Measurements from ENCODE around the gene HEPACAM. TPM values are rescaled to one million over a fixed set of nuclear protein-coding genes. Genes with fewer than 3 reads are reported as not detected.

Gene HEPACAM
- total RNA-seq, 6 donors from 2014 or later = 0.14 TPM; not detected in 5

- H3K27ac ChIP-seq = peak overlapping the region; percentile 28 to 89 (median 68)
- ATAC-seq (ENCODE audit: low FRiP score in 2 of 2) (no peak), DNase-seq (no peak)
- 78 to 91% methylated on average over 2 of the region's 2 CpGs for WGBS, 2 donors
- H3K36me3 ChIP-seq = peaks cover 0 to 54% (median 0%) of the 10 kb centered on the region in 4 donors
- peaks cover 27 to 60% (median 36%) of the 10 kb centered on the region in 4 donors for H3K4me1 ChIP-seq
- H3K4me3 ChIP-seq = no peak overlapping the region
- no peaks in the 10 kb centered on the region for H3K9me3 ChIP-seq
- no peaks in the 10 kb centered on the region for H3K27me3 ChIP-seq
- TF ChIP-seq, protein P1, sequence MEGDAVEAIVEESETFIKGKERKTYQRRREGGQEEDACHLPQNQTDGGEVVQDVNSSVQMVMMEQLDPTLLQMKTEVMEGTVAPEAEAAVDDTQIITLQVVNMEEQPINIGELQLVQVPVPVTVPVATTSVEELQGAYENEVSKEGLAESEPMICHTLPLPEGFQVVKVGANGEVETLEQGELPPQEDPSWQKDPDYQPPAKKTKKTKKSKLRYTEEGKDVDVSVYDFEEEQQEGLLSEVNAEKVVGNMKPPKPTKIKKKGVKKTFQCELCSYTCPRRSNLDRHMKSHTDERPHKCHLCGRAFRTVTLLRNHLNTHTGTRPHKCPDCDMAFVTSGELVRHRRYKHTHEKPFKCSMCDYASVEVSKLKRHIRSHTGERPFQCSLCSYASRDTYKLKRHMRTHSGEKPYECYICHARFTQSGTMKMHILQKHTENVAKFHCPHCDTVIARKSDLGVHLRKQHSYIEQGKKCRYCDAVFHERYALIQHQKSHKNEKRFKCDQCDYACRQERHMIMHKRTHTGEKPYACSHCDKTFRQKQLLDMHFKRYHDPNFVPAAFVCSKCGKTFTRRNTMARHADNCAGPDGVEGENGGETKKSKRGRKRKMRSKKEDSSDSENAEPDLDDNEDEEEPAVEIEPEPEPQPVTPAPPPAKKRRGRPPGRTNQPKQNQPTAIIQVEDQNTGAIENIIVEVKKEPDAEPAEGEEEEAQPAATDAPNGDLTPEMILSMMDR (IDR thresholded peaks at IDR 0.05) = no peak
- TF ChIP-seq POLR2A (IDR thresholded peaks at IDR 0.05) = no peak
- no peak for TF ChIP-seq POLR2AphosphoS5 (IDR thresholded peaks at IDR 0.05)
- no peak for TF ChIP-seq EP300 (IDR thresholded peaks at IDR 0.05)
These were observed 43.7 kb downstream of the HEPACAM start for GRCh38 chr11:124892146-124892545.

GRCh38 chr11:124891373-124891861 is 44.4 kb downstream of the HEPACAM start:
- DNase-seq (no peak), ATAC-seq (ENCODE audit: low FRiP score in 2 of 2) (no peak)
- H3K9me3 ChIP-seq = no peaks in the 10 kb centered on the region
- H3K4me3 ChIP-seq = no peak overlapping the region
- H3K27me3 ChIP-seq = no peaks in the 10 kb centered on the region
- TF ChIP-seq EP300 (IDR thresholded peaks at IDR 0.05) (no peak), POLR2A (IDR thresholded peaks at IDR 0.05) (no peak), POLR2AphosphoS5 (IDR thresholded peaks at IDR 0.05) (no peak)
- TF ChIP-seq, protein P1 (IDR thresholded peaks at IDR 0.05) = no peak
- peak overlapping the region in 3 of 4 donors; percentile 49 to 89 (median 86) for H3K27ac ChIP-seq
- 67 to 87% methylated on average over 5 to 12 of the region's 12 CpGs for WGBS, 2 donors
- H3K4me1 ChIP-seq = peaks cover 27 to 64% (median 39%) of the 10 kb centered on the region in 4 donors
- peaks cover 0 to 56% (median 0%) of the 10 kb centered on the region in 4 donors for H3K36me3 ChIP-seq

GRCh38 chr11:124890683-124891372 is 45.0 kb downstream of the HEPACAM start:
- Histone ChIP-seq H3K27ac (peak overlapping the region in 2 of 4 donors; percentile 86 to 89), H3K27me3 (no peaks in the 10 kb centered on the region), H3K4me1 (peaks cover 27 to 65% (median 39%) of the 10 kb centered on the region in 4 donors), H3K36me3 (peaks cover 0 to 55% (median 0%) of the 10 kb centered on the region in 4 donors), H3K4me3 (no peak overlapping the region), H3K9me3 (no peaks in the 10 kb centered on the region)
- no peak for ATAC-seq (ENCODE audit: low FRiP score in 2 of 2)
- 62 to 65% methylated on average over 7 to 9 of the region's 9 CpGs for WGBS, 2 donors
- no peak for DNase-seq
- TF ChIP-seq POLR2AphosphoS5 (IDR thresholded peaks at IDR 0.05) = no peak
- no peak for TF ChIP-seq EP300 (IDR thresholded peaks at IDR 0.05)
- TF ChIP-seq, protein P1 (IDR thresholded peaks at IDR 0.05) = no peak
- TF ChIP-seq POLR2A (IDR thresholded peaks at IDR 0.05) = no peak

DNA sequence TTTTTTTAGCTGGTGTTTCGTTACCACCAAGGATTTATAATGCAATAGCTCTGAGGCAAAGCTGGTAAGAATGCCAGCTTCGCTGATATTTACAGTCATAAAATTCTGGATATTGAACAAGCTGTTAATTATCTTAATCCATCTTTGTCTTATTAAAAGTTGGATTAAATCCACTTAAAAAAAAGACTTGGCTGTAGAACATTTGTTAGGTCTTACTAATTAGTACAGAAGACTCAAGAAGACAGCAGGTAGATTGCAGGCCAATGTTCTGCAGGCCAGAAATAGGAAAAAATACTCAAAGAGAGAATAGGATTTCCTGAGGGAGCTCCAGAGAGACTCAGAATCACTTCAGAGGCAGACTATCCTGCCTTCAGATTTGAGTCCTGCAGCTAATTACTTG is 45.7 kb downstream of the HEPACAM start:
- no peaks in the 10 kb centered on the region for H3K9me3 ChIP-seq
- H3K27ac ChIP-seq = peak overlapping the region in 1 of 4 donors; percentile 39
- no peak for ATAC-seq (ENCODE audit: low FRiP score in 2 of 2)
- no peak for TF ChIP-seq POLR2AphosphoS5 (IDR thresholded peaks at IDR 0.05)
- TF ChIP-seq, protein P1 (IDR thresholded peaks at IDR 0.05) = no peak
- no peak for TF ChIP-seq POLR2A (IDR thresholded peaks at IDR 0.05)
- no peak for DNase-seq
- peaks cover 32 to 71% (median 44%) of the 10 kb centered on the region in 4 donors for H3K4me1 ChIP-seq
- 84 to 93% methylated on average over 2 of the region's 2 CpGs for WGBS, 2 donors
- no peak overlapping the region for H3K4me3 ChIP-seq
- H3K27me3 ChIP-seq = no peaks in the 10 kb centered on the region
- peaks cover 0 to 48% (median 0%) of the 10 kb centered on the region in 4 donors for H3K36me3 ChIP-seq

Measured in upper lobe of left lung (tissue), 6 donors.